Limb (tissue), 2 donors: Measurements from ENCODE around the gene CFAP251.

ENCODE experiments used
- DNase-seq, 2 donors: peaks; one replicate each; pipeline ENCODE4 v3.0.0-alpha.2; 2016; ENCODE audit errors: extremely low spot score in 2 of 2

The CFAP251 gene

GRCh38 chr12:121943926-121944325 lies 25.5 kb downstream of the CFAP251 start:
- DNase-seq: no peak

DNA sequence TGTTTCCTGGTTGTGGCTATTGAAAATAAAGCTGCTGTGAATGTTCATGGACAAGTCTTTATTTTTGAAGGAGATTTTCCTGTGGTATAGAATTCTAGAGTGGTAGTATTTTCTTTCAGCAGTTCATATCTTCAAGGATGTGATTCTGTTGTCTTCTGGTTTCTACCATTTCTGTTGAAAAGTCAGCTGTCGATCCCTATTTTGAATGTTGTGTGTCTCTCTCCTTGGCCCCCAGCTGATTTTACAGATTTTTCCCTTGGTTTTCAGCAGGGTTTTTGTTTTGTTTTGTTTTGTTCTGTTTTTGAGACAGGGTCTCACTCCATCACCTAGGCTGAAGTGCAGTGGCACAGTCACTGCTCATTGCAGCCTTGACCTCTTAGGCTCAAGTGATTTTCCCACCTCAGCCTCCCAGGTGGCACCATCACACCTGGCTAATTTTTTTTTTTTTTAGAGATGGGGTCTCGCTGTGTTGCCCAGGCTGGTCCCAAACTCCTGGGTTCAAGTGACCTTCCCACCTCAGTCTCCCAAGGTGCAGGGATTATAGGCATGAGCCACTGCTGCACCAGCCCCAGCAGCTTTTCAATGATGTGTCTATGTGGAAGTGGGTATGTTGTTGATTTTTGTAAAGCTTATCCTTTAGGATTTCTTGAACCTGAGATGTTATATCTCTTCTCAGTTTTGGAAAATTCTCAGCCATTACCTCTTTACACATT lies 28.1 kb downstream of the CFAP251 start:
- no peak for DNase-seq

GRCh38 chr12:121947981-121948380 lies 29.6 kb downstream of the CFAP251 start:
- no peak for DNase-seq

DNA sequence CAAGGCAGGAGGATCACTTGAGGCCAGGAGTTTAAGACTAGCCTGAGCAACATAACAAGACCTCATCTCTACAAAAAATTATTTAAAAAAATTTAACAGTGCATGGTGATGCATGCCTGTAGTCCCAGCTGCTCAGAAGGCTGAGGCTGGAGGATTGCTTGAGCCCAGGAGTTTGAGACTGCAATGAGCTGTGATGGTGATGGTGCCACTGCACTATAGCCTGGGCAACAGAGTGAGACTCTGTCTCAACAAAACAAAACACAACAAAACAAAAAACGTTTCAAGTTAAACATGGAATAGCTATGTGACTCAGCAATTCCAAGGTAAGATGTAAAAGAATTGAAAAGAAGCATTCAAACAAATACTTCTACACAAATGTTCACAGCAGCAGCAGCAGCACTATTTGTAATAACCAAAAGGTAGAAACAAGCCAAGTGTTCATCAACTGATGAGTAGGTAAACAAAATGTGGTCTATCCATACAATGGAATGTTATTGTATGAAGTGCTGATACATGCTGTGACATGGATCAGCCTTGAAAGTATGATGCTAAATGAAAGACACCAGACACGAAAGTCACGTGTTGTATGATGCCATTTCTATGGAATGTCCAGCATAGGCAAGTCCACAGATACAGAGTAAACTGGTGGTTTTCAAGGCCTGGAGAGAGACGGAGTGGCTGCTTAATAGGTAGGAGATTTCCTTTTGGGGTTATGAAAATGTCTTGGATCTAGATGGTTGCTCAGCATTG lies 31.4 kb downstream of the CFAP251 start:
- no peak for DNase-seq

- DNase-seq: no peak
Measured at GRCh38 chr12:121953117-121953692, 34.8 kb downstream of the CFAP251 start.

DNA sequence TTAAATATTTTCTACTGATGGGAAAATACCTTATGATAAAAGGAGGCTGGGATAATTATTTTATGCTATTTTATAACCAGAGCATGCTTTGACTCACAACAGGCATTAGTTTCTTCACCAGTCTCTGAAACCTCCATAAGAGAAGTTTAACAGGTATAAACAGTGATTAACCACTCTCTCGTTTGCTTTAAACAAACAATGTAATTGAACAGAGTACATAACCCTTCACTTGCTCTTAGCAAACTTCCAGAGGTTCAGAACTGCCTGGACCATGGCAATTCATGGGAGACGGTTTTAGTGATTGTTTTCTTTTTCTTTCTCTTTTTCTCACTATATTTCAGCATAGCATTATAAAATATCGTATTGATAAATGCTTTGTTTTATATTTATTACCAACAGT lies 35.3 kb downstream of the CFAP251 start:
- DNase-seq: no peak

DNA sequence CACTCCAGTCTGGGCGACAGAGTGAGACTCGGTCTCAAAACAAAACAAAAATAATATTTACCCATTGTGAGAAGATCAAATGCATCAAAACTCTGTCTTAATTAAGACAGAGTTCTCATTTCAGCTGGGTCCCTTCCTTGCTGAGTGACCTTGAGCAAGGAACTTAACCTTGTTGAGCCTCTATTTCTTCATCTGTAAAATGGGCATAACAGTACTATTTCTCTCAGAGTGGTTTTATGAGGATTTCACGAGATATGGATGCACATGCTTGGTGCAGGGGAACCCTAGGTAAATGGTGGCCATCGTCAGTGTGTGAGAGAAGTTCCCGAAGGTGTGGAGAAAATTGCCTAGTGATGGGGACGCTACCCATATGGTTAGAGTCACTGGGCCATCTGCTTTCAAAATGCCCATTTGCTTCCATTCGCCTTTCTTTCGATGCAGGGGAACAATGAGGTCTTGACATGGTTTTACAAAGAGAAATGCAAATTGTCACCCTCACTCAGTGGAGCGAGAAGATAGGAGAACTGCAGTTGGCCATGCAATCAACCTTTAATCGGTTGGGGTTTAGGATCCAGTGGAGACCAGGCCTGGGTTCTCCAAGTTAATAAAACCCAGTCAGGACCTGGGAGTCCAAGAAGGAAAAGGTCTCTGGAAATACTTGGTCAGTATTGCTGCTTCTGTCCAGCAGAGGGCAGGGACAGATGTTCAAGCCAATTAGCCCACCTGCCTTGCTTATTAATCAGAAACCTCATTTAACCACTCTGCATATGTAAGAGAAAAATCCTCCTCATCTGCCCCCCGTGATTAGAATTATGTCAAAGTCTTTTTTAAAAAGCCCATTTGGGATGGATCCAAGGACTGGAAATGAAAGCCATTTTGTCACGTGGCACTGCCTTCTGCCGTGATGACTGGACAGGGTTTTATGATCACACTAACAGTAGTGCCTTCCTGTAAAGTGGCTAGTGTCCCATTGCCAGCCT lies 37.2 kb downstream of the CFAP251 start:
- DNase-seq: no peak

DNA sequence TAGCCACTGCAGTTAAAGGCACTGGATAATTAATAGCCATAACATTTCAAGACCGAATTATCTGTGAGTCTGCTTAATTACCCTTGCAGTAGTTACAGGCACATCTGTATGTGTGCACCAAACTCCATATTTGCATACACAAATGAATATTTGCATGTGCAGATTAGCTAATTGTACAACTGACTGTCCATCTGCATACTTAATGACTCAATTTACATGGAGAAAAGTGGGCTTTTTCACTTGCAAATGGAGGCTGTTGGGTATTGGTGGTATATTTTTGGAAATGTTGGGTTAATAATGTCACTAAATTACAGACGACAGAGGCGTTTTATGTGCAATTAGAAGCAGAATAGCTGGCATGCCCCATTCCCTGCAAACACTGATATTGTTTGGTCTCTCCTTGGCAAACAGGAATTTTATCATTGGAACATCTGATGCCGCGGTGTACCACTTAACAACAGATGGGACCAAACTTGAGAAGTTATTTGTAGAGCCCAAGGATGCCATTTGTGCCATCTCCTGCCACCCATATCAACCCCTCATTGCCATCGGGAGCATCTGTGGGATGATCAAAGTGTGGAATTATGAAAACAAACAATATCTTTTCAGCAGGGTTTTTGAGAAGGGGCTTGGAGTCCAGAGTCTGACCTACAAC lies 39.6 kb downstream of the CFAP251 start:
- no peak for DNase-seq

DNA sequence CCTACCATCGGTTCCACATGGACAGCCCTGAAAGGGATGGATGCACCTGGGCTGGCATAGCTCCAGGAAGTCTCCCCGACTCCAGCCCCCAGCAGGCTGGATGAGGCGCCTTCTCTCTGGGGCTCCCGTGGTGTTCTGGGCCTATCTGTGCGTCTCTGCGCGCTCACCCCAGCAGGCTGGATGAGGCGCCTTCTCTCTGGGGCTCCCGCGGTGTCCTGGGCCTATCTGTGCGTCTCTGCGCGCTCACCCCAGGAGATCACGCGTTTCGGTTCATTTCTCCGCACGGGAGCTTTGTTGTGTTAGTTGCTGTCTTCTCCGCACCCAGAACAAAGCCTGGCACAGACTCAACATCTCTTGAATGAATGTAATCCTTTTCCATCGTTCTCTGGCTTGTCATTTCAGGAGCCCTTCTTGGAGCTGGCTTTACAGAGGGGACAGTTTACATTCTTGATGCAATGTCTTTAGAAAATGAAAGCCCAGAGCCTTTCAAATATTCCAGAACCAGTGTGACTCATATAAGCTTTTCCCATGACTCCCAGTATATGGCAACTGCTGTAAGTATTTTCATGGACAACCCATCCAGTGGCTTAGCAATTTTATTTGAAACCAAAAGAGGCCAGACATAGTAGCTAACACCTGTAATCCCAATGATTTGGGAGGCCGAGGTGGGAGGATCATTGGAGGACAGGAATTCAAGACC lies 40.3 kb downstream of the CFAP251 start:
- no peak for DNase-seq

DNA sequence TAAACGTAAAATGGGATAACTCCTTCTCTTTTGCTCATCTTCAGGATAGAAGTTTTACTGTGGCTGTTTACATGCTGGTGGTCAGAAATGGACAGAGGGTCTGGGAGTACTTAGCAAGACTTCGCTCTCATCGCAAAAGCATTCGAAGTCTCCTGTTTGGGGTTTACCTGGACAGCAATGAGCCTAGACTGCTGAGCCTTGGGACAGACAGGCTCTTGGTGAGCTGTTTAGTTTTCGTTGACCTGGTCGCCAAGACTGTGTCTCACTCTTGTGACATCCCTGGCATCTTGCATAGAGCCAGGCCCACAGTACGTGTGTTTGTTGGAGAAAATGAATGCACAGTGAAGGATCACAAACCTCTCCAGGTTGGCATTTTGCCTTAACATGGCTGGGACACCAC lies 42.1 kb downstream of the CFAP251 start:
- no peak for DNase-seq

DNA sequence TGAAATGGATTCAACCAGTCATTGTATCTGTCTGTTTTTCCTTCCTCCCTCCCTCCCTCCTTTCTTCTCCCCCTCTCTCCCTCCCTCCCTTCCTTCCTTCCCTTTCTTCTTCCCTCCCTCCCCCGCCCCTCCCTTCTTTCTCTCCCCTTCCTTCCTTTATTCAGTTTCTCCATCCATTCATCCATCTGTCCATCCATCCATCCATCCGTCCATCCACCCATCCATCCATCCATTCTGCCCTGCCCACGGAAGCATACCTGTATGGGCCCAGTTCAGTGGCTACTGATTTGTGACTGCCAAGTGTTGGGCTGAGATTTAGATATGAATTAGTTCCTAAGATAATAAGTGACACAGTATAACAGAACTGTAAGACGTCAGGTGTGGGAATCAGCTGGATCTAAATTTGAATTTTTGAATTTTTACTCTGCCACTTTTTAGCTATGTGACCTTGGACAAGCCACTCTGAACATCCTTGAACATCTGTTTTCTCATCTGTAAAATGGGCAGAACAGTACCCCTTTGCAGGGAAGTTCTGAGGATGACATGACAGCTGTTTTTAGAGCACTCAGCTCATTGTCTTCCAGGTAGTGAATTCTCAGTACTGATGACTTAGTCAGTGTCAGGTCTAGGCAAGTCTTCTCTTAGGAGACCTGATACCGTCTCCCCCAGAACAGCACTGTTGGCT lies 42.9 kb downstream of the CFAP251 start:
- DNase-seq: no peak

DNA sequence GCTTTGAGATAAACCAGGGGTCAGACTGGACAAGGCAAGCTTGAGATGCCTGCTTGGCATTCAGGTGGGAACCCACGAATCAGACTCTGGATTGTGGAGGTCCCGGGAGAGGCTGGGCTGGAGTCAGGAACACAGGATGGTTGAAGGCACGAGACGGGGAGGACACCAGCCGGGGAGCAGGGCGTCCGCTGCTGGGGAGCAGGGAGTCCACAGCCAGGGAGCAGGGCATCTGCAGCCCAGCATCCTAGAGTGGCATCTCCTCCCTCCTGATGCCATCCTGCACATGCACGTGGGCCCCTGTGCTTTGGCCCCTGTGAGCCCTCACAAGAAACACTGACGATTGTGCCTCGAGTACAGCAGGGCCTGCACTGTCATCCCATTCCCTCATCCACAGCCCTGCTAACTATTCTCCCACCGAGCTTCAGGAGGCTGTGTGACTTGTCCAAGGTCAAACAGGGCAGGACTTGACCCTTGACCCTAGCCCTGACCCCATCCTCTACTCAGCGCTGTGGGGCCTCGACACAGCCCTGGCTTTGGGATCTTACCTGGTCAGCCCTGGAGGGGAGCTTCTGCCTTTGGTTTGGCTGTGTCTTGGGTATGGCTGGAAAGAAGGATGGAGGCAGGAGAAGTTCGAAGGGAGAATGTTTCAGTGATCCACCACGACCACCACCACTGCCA lies 45.1 kb downstream of the CFAP251 start:
- no peak for DNase-seq

GRCh38 chr12:121964813-121965643 lies 46.6 kb downstream of the CFAP251 start:
- DNase-seq: no peak

- DNase-seq: no peak
Measured at GRCh38 chr12:121966959-121967358, 48.6 kb downstream of the CFAP251 start.

DNA sequence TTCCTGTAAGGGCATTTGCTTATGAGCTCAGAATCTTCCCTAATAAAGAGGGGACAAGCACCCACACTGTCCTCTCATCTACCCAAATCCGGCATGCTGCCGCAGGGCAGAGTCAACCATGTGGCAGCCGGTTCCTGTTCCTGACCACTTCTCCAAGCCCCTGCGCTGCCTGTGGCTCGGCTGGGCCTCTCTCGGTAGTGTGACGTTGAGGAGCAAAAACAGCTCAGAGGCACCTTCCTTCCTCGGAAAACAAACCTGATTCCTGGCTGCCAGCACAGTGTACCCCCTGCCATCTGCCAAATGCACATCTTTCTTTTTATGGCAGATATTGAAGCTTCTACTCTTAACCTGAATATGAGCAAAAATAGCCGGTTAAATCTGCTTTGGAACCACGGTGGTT lies 50.5 kb downstream of the CFAP251 start:
- DNase-seq: no peak

- DNase-seq: no peak
Measured at GRCh38 chr12:121969726-121970125, 51.3 kb downstream of the CFAP251 start.

- no peak for DNase-seq
Measured at GRCh38 chr12:121970581-121971300, 52.3 kb downstream of the CFAP251 start.
